ENCODE measurements around the gene MAP3K14. TPM values are rescaled to one million over a fixed set of nuclear protein-coding genes. Genes with fewer than 3 reads are reported as not detected.
"Not testable (repeated sequence)": the region's sequence is repeated elsewhere in the genome, so short reads cannot be mapped to it uniquely, and the experiment has no call there.

Gene MAP3K14
- total RNA-seq, 1 donor from 2014 or later, result 0.79 TPM

DNA sequence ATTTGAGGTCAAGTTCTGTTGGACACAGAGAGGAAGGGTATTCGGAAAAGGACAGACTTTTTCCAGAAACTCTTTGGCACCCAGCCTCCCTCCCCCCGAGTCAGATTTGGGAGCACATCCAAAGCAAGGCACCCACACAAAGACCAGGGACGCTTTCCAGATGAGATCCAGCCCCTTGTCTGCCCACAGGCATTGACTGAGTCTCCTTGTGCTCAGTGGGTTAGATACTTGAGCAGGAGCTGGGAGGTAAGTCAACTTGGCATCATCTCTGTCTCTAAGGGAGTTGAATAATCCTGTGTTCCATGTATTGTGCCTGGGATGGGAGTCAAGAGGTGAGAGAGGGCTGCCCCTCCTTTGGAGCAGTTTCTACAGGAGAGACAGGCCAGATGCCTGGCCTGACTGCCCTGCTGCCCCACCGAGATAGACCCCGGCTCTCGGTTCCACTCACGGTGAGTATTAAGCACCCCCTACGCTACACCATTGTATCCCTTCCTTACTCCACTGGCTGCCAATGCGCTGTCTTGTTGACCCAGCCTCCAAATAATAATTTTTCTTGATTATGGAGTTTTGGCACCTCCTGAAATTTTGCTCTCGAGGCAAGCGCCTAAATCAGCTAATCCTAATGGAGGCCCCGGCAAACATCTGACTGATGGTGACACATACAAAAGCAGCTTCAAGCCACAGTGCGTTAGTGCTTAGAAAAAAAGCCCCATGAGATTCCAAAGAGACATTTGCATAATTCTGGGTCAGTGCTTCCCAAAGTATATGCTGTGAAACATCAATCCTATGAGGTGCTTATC, 29.6 kb upstream of the MAP3K14 start:
- Histone ChIP-seq H3K27me3 (ENCODE audit: control insufficient read depth, insufficient read depth, low read length) (no peaks in the 10 kb centered on the region), H3K36me3 (ENCODE audit: control insufficient read depth, insufficient read depth, low read length) (no peaks in the 10 kb centered on the region), H3K4me3 (ENCODE audit: low read depth, low read length) (no peak overlapping the region)
- no peak for DNase-seq (ENCODE audit: low read depth)
- no peak for FAIRE-seq
- no peak for TF ChIP-seq CTCF (IDR thresholded peaks at IDR 0.05; ENCODE audit: insufficient read depth, low read length, severe bottlenecking)

GRCh38 chr17:45345554-45346215, 28.9 kb upstream of the MAP3K14 start:
- no peaks in the 10 kb centered on the region for H3K36me3 ChIP-seq (ENCODE audit: control insufficient read depth, insufficient read depth, low read length)
- FAIRE-seq (no peak), DNase-seq (ENCODE audit: low read depth) (no peak)
- TF ChIP-seq CTCF (IDR thresholded peaks at IDR 0.05; ENCODE audit: insufficient read depth, low read length, severe bottlenecking), result no peak
- H3K27me3 ChIP-seq (ENCODE audit: control insufficient read depth, insufficient read depth, low read length), result no peaks in the 10 kb centered on the region
- no peak overlapping the region for H3K4me3 ChIP-seq (ENCODE audit: low read depth, low read length)

GRCh38 chr17:45345246-45345553, 28.4 kb upstream of the MAP3K14 start:
- DNase-seq (ENCODE audit: low read depth), result no peak
- H3K4me3 ChIP-seq (ENCODE audit: low read depth, low read length), result no peak overlapping the region
- no peak for TF ChIP-seq CTCF (IDR thresholded peaks at IDR 0.05; ENCODE audit: insufficient read depth, low read length, severe bottlenecking)
- no peaks in the 10 kb centered on the region for H3K36me3 ChIP-seq (ENCODE audit: control insufficient read depth, insufficient read depth, low read length)
- FAIRE-seq, result no peak
- H3K27me3 ChIP-seq (ENCODE audit: control insufficient read depth, insufficient read depth, low read length), result no peaks in the 10 kb centered on the region

DNA sequence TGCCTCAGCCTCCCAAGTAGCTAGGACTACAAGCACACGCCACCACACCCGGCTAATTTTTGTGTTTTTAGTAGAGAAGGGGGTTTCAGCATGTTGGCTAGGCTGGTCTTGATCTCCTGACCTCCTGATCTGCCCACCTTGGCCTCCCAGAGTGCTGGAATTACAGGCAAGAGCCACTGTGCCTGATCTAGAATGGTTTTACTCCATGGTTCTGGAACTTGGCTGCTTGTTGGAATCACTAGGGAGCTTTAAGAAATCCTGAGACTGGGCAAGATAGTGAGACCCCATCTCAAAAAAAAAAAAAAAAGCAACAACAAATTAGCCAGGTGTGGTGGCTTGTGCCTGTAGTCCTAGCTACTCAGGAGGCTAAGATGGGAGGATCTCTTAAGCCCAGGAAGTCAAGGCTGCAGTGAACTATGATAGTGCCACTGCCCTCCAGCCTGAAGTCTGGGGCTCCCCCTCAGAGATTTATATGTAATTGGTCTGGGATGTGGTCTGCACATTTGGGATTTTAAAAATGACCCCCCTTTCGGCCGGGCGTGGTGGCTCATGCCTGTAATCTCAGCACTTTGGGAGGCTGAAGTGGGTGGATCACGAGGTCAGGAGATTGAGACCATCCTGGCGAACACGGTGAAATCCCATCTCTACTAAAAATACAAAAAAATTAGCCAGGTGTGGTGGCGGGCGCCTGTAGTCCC, 27.3 kb upstream of the MAP3K14 start:
- not testable (repeated sequence) for H3K4me3 ChIP-seq (ENCODE audit: low read depth, low read length); H3K36me3 ChIP-seq (ENCODE audit: control insufficient read depth, insufficient read depth, low read length); H3K27me3 ChIP-seq (ENCODE audit: control insufficient read depth, insufficient read depth, low read length); FAIRE-seq; DNase-seq (ENCODE audit: low read depth)

DNA sequence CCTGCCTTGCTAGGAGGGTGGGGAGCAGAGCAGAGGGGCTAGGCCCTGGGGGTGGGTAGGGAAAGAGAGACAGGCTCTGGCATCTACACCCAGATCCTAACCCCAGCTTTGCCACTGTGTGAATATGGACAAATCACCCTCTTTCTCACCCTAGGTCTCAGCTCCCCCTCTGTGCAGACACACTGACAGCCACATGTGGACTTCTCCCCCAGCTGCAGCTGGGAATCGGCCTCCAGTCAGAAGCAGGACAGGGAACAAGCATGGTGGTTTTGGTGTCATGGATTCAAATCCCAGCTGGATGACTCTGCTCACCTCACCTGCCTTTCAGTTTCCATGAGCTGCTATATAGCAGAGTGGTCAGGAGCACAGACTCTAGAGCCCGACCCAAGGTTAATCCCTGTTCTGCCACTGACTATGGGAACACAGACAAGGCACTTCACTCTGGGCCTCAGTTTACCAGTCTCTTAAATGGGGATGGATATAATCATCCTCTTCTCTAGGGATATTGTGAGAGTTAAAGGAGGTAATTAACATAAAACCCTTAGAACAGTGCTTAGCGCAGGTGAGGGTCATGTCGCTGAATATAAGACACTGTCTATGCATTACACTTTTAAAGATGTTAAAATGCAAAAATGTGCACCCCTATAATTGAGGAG, 26.2 kb upstream of the MAP3K14 start:
- Histone ChIP-seq H3K36me3 (ENCODE audit: control insufficient read depth, insufficient read depth, low read length) (no peaks in the 10 kb centered on the region), H3K27me3 (ENCODE audit: control insufficient read depth, insufficient read depth, low read length) (no peaks in the 10 kb centered on the region), H3K4me3 (ENCODE audit: low read depth, low read length) (no peak overlapping the region)
- FAIRE-seq (no peak), DNase-seq (ENCODE audit: low read depth) (no peak)
- TF ChIP-seq CTCF (IDR thresholded peaks at IDR 0.05; ENCODE audit: insufficient read depth, low read length, severe bottlenecking), result no peak

- TF ChIP-seq CTCF (IDR thresholded peaks at IDR 0.05; ENCODE audit: insufficient read depth, low read length, severe bottlenecking), result no peak
- DNase-seq (ENCODE audit: low read depth) (no peak), FAIRE-seq (no peak)
- no peaks in the 10 kb centered on the region for H3K27me3 ChIP-seq (ENCODE audit: control insufficient read depth, insufficient read depth, low read length)
- no peak overlapping the region for H3K4me3 ChIP-seq (ENCODE audit: low read depth, low read length)
- no peaks in the 10 kb centered on the region for H3K36me3 ChIP-seq (ENCODE audit: control insufficient read depth, insufficient read depth, low read length)
Measured at GRCh38 chr17:45342306-45342705, 25.5 kb upstream of the MAP3K14 start.
